Measurements from ENCODE around the gene PAPPA.

PAPPA gene

GRCh38 chr9:116282597-116282996, 129.0 kb downstream of the PAPPA start:
- Histone ChIP-seq H3K4me3 (ENCODE audit: low read length) (no peak overlapping the region), H3K4me1 (ENCODE audit: low read length) (no peaks in the 10 kb centered on the region), H4K20me1 (ENCODE audit: insufficient read depth, low read length) (no peaks in the 10 kb centered on the region), H3K4me2 (ENCODE audit: low read length) (no peak overlapping the region), H3K27me3 (ENCODE audit: low read depth, low read length) (peaks cover 12% of the 10 kb centered on the region), H3K36me3 (replicated peaks; ENCODE audit: low read depth, low read length) (no peaks in the 10 kb centered on the region), H3K79me2 (ENCODE audit: low read length) (no peaks in the 10 kb centered on the region), H3K27ac (ENCODE audit: low read length) (no peak overlapping the region), H3K9ac (ENCODE audit: low read length) (no peak overlapping the region), H2AFZ (ENCODE audit: low read depth, low read length) (no peak overlapping the region), H3K9me3 (ENCODE audit: insufficient read depth, low read length) (no peaks in the 10 kb centered on the region)
- TF ChIP-seq EZH2phosphoT487 (IDR thresholded peaks at IDR 0.05; ENCODE audit: low read depth), result no peak
- no peak for TF ChIP-seq CTCF (IDR thresholded peaks at IDR 0.05; ENCODE audit: low read depth, low read length)

- Histone ChIP-seq H4K20me1 (ENCODE audit: insufficient read depth, low read length) (no peaks in the 10 kb centered on the region), H3K36me3 (replicated peaks; ENCODE audit: low read depth, low read length) (no peaks in the 10 kb centered on the region), H3K4me2 (ENCODE audit: low read length) (no peak overlapping the region), H3K4me1 (ENCODE audit: low read length) (no peaks in the 10 kb centered on the region), H3K27me3 (ENCODE audit: low read depth, low read length) (peaks cover 7% of the 10 kb centered on the region), H3K9me3 (ENCODE audit: insufficient read depth, low read length) (no peaks in the 10 kb centered on the region), H2AFZ (ENCODE audit: low read depth, low read length) (no peak overlapping the region), H3K9ac (ENCODE audit: low read length) (no peak overlapping the region), H3K79me2 (ENCODE audit: low read length) (no peaks in the 10 kb centered on the region), H3K27ac (ENCODE audit: low read length) (no peak overlapping the region), H3K4me3 (ENCODE audit: low read length) (no peak overlapping the region)
- TF ChIP-seq CTCF (IDR thresholded peaks at IDR 0.05; ENCODE audit: low read depth, low read length) (no peak), EZH2phosphoT487 (IDR thresholded peaks at IDR 0.05; ENCODE audit: low read depth) (no peak)
Observed at GRCh38 chr9:116284518-116284917, 130.9 kb downstream of the PAPPA start.

GRCh38 chr9:116285320-116285719, 131.7 kb downstream of the PAPPA start:
- no peak overlapping the region for H3K4me3 ChIP-seq (ENCODE audit: low read length)
- H3K27me3 ChIP-seq (ENCODE audit: low read depth, low read length), result peaks cover 7% of the 10 kb centered on the region
- TF ChIP-seq CTCF (IDR thresholded peaks at IDR 0.05; ENCODE audit: low read depth, low read length), result no peak
- no peak for TF ChIP-seq EZH2phosphoT487 (IDR thresholded peaks at IDR 0.05; ENCODE audit: low read depth)
- H3K36me3 ChIP-seq (replicated peaks; ENCODE audit: low read depth, low read length), result no peaks in the 10 kb centered on the region
- H3K9me3 ChIP-seq (ENCODE audit: insufficient read depth, low read length), result no peaks in the 10 kb centered on the region
- no peak overlapping the region for H2AFZ ChIP-seq (ENCODE audit: low read depth, low read length)
- no peaks in the 10 kb centered on the region for H4K20me1 ChIP-seq (ENCODE audit: insufficient read depth, low read length)
- no peak overlapping the region for H3K9ac ChIP-seq (ENCODE audit: low read length)
- H3K79me2 ChIP-seq (ENCODE audit: low read length), result no peaks in the 10 kb centered on the region
- H3K27ac ChIP-seq (ENCODE audit: low read length), result no peak overlapping the region
- no peak overlapping the region for H3K4me2 ChIP-seq (ENCODE audit: low read length)
- no peaks in the 10 kb centered on the region for H3K4me1 ChIP-seq (ENCODE audit: low read length)

GRCh38 chr9:116286297-116286696, 132.7 kb downstream of the PAPPA start:
- Histone ChIP-seq H2AFZ (ENCODE audit: low read depth, low read length) (no peak overlapping the region), H3K79me2 (ENCODE audit: low read length) (no peaks in the 10 kb centered on the region), H3K4me2 (ENCODE audit: low read length) (no peak overlapping the region), H3K9me3 (ENCODE audit: insufficient read depth, low read length) (no peaks in the 10 kb centered on the region), H3K36me3 (replicated peaks; ENCODE audit: low read depth, low read length) (no peaks in the 10 kb centered on the region), H3K27me3 (ENCODE audit: low read depth, low read length) (peaks cover 7% of the 10 kb centered on the region), H3K27ac (ENCODE audit: low read length) (no peak overlapping the region), H3K9ac (ENCODE audit: low read length) (no peak overlapping the region), H4K20me1 (ENCODE audit: insufficient read depth, low read length) (no peaks in the 10 kb centered on the region), H3K4me3 (ENCODE audit: low read length) (no peak overlapping the region), H3K4me1 (ENCODE audit: low read length) (no peaks in the 10 kb centered on the region)
- TF ChIP-seq EZH2phosphoT487 (IDR thresholded peaks at IDR 0.05; ENCODE audit: low read depth) (no peak), CTCF (IDR thresholded peaks at IDR 0.05; ENCODE audit: low read depth, low read length) (no peak)
